Hepatocyte (in vitro differentiated cells): ENCODE data around the gene ZNF385A. TPM values are rescaled to one million over a fixed set of nuclear protein-coding genes. Genes with fewer than 3 reads are reported as not detected.
A peak's percentile ranks its signal among the peaks of the same experiment; 100 is the strongest.

ENCODE experiments used
- DNase-seq: peaks from one replicate; pipeline ENCODE4 v3.0.0-alpha.2; 2016; ENCODE audit warnings: low spot score
- H2AFZ ChIP-seq: fragments of 200-600 bp; sonication (generic); 2 replicates; pipeline ENCODE4 v1.6.0; 2016; ENCODE audit warnings: antibody characterized with exemption, mild to moderate bottlenecking
- H3K27ac ChIP-seq: fragments of 200-600 bp; sonication (generic); 2 replicates; pipeline ENCODE4 v1.5.1; 2016; ENCODE audit warnings: mild to moderate bottlenecking
- H3K27me3 ChIP-seq: fragments of 200-600 bp; sonication (generic); 2 replicates; pipeline ENCODE4 v1.6.1; 2016
- H3K36me3 ChIP-seq: fragments of 200-600 bp; sonication (generic); replicated peaks from 2 replicates; pipeline ENCODE4 v1.5.1; 2016; ENCODE audit warnings: low read depth; ENCODE audit not compliant: insufficient read depth
- H3K4me1 ChIP-seq: fragments of 200-600 bp; sonication (generic); 2 replicates; pipeline ENCODE4 v1.5.1; 2016; ENCODE audit warnings: mild to moderate bottlenecking, moderate library complexity; ENCODE audit not compliant: insufficient read depth
- H3K4me2 ChIP-seq: fragments of 200-600 bp; sonication (generic); 2 replicates; pipeline ENCODE4 v1.6.0; 2016
- H3K4me3 ChIP-seq: fragments of 200-600 bp; sonication (generic); 2 replicates; pipeline ENCODE4 v1.5.1; 2016; ENCODE audit warnings: mild to moderate bottlenecking
- H3K79me2 ChIP-seq: fragments of 200-600 bp; sonication (generic); 2 replicates; pipeline ENCODE4 v1.6.0; 2017; ENCODE audit warnings: mild to moderate bottlenecking
- H3K9me2 ChIP-seq: fragments of 200-600 bp; sonication (generic); replicated peaks from 2 replicates; pipeline ENCODE4 v1.6.0; 2017; ENCODE audit warnings: mild to moderate bottlenecking; ENCODE audit not compliant: insufficient read depth
- H3K9me3 ChIP-seq: fragments of 200-600 bp; sonication (generic); 2 replicates; pipeline ENCODE4 v1.5.1; 2016; ENCODE audit warnings: low read depth, mild to moderate bottlenecking
- H4K20me1 ChIP-seq: fragments of 200-600 bp; sonication (generic); 2 replicates; pipeline ENCODE4 v1.6.0; 2016; ENCODE audit warnings: mild to moderate bottlenecking; ENCODE audit not compliant: insufficient read depth, poor library complexity, severe bottlenecking
- EZH2 ChIP-seq: fragments of 200-600 bp; sonication (generic); IDR thresholded peaks from 2 replicates; pipeline ENCODE4 v1.6.1; 2016; ENCODE audit warnings: antibody characterized with exemption, mild to moderate bottlenecking, borderline replicate concordance
- EZH2phosphoT487 ChIP-seq: fragments of 200-600 bp; sonication (generic); IDR thresholded peaks from one replicate; pipeline ENCODE4 v1.6.1; 2018; ENCODE audit warnings: antibody characterized with exemption, mild to moderate bottlenecking, low read depth, moderate library complexity; ENCODE audit not compliant: unreplicated experiment, severe bottlenecking
- WGBS: methylation state at CpG from one replicate; pipeline ENCODE4 v1.1.6; 2016; ENCODE audit warnings: low lambda C conversion rate; ENCODE audit errors: missing lambda C conversion rate; 5-methylcytosine and 5-hydroxymethylcytosine counted together
- polyA plus RNA-seq: library from polyadenylated mRNA; unstranded; fragments of >200 nt; fragmentation: Nextera tagmentation; extraction: Ambion mirVana; gene quantifications from 2 replicates; pipeline ENCODE4 v1.2.1, GENCODE V29; 2016
- total RNA-seq: library from RNA; depleted of rRNA; stranded (reverse); fragments of >200 nt; gene quantifications from 2 replicates; pipeline ENCODE4 v1.2.3, GENCODE V29; 2014
- TF ChIP-seq, protein P1 (sequence below): fragments of 200-600 bp; sonication (generic); IDR thresholded peaks from 2 replicates; pipeline ENCODE4 v1.5.1; 2016; ENCODE audit warnings: antibody characterized with exemption, mild to moderate bottlenecking; ENCODE audit not compliant: poor library complexity

Gene ZNF385A
- total and polyA plus RNA-seq, 2 experiments from 2014 or later: 4.2 to 5.6 TPM

DNA sequence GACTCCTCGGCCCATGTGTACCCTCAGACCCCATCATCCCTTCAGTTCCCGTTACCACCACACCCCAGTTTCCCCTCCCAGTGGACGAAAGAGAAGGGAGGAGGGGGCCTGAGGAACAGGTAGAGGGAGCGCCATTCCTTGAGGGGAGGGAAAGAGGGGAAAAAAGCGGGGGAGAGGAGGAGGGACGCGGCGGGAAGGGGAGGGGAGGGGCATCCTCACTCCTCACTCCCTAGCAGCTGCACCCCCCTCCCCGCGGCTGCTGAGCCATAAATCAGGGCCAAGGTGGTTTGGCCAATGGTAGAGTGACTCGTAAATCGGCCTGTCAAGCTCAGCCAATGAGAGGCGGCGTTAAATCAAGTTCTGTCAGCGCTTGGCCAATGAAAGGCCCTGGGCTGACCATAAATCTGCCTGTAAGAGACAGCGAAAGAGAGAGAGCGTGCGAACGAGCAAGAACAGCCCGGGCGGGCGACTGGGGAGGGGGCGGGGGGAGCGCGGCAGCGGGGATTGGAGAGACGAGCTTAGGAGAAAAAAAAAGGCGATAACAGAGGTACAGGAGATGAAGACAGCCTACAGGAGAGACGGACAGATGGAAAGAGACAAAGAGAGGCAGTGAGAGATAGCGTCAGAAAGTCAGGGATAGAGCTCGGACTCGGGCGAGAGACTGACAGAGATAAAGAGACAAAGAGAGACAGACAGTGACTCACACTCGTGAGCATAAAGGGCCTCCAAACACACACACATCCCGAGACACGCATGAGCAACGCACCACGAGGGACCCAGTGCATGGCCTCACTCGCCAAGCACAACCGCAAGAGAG is 25.4 kb downstream of the ZNF385A start:
- H3K4me3 ChIP-seq: peak overlapping the region; percentile 33
- no peaks in the 10 kb centered on the region for H3K9me3 ChIP-seq
- H3K4me1 ChIP-seq: peaks cover 28% of the 10 kb centered on the region
- peak overlapping the region; percentile 94 for H3K27ac ChIP-seq
- peak; percentile 98 for DNase-seq
- no peaks in the 10 kb centered on the region for H4K20me1 ChIP-seq
- H3K9me2 ChIP-seq: no peaks in the 10 kb centered on the region
- 1% methylated on average over 32 of the region's 40 CpGs for WGBS
- no peaks in the 10 kb centered on the region for H3K27me3 ChIP-seq
- H3K79me2 ChIP-seq: no peaks in the 10 kb centered on the region
- peak overlapping the region; percentile 82 for H3K4me2 ChIP-seq
- TF ChIP-seq EZH2phosphoT487 (no peak), EZH2 (no peak)
- TF ChIP-seq, protein P1, sequence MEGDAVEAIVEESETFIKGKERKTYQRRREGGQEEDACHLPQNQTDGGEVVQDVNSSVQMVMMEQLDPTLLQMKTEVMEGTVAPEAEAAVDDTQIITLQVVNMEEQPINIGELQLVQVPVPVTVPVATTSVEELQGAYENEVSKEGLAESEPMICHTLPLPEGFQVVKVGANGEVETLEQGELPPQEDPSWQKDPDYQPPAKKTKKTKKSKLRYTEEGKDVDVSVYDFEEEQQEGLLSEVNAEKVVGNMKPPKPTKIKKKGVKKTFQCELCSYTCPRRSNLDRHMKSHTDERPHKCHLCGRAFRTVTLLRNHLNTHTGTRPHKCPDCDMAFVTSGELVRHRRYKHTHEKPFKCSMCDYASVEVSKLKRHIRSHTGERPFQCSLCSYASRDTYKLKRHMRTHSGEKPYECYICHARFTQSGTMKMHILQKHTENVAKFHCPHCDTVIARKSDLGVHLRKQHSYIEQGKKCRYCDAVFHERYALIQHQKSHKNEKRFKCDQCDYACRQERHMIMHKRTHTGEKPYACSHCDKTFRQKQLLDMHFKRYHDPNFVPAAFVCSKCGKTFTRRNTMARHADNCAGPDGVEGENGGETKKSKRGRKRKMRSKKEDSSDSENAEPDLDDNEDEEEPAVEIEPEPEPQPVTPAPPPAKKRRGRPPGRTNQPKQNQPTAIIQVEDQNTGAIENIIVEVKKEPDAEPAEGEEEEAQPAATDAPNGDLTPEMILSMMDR: no peak
- peak overlapping the region; percentile 57 for H2AFZ ChIP-seq
- no peaks in the 10 kb centered on the region for H3K36me3 ChIP-seq

DNA sequence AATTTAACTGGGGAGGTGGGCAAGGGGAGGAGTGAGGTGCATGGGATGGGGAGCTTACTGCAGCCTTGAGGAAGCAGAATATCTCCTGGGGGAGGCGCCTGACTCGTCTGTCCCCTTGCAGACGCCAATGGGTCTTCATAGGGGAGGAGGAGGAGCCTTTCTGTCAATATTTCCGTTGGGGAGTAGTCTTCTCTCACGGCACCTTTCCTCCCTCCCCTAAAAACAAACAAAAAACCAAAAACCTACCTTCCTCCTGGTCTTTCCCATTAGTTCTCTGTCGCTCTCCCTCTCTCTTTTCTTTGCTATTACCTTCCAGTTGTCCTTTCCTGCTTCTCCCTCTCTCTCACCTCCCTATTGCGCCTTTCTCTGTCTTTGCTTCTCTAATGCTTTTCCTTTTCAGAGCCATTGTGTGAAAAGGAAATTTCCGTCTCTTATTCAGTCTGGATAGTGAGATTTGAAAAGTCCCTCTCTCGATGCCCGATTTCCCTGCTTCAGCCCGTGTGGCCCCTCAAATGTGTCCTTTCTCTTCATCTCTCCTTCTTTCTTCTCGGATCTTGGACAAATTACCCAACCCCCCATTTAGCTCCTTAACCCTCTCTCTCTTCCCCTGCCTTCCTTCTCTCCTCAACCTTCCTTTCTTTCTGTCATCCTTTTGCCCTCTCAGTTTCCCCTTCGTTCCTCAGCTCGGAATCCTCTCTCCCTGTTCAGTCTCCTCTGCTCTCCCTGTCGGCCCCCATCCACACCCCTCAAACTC is 26.2 kb downstream of the ZNF385A start:
- no peaks in the 10 kb centered on the region for H3K9me2 ChIP-seq
- TF ChIP-seq EZH2 (no peak), EZH2phosphoT487 (no peak)
- TF ChIP-seq, protein P1: no peak
- 8% methylated on average over 15 of the region's 15 CpGs for WGBS
- H3K27ac ChIP-seq: peak overlapping the region; percentile 94
- H3K36me3 ChIP-seq: no peaks in the 10 kb centered on the region
- DNase-seq: no peak
- peaks cover 28% of the 10 kb centered on the region for H3K4me1 ChIP-seq
- H3K4me3 ChIP-seq: peak overlapping the region; percentile 33
- peak overlapping the region; percentile 82 for H3K4me2 ChIP-seq
- no peaks in the 10 kb centered on the region for H4K20me1 ChIP-seq
- no peaks in the 10 kb centered on the region for H3K79me2 ChIP-seq
- H3K9me3 ChIP-seq: no peaks in the 10 kb centered on the region
- no peaks in the 10 kb centered on the region for H3K27me3 ChIP-seq
- H2AFZ ChIP-seq: peak overlapping the region; percentile 57

DNA sequence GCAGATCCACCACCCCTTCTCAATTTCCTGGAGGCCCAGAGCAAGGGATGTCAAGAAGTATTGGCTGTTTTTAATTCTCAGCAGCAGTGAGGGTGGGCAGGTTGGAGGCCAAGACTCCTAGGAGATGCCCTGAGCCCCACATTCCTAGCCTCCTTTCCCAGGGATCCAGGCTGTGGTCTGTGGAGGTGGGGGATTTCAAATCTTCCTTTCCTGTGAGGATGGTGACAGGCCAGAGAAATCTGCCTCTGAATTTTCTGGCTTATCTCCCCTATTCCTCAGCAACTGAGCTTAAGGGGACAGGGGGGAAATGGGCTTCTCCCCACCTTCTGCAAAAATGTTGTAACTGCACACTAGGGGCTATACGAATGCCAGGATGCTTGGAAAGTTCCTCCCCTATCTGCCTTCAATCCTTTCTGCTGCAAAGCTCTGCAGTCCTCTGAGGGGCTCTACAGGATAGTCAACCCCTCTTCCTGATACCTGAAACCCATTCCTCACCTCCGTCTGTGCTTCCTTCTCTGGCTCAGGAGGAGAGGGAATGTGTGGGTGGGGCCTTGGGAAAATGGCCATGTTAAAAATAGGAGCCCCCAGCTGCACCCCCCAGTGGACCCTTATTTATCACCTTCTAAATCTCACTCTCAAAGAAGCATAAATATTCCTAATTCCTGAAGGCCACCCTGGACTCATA is 26.9 kb downstream of the ZNF385A start:
- no peaks in the 10 kb centered on the region for H4K20me1 ChIP-seq
- H2AFZ ChIP-seq: no peak overlapping the region
- DNase-seq: no peak
- H3K79me2 ChIP-seq: no peaks in the 10 kb centered on the region
- no peaks in the 10 kb centered on the region for H3K9me2 ChIP-seq
- 49% methylated on average over 2 of the region's 2 CpGs for WGBS
- no peaks in the 10 kb centered on the region for H3K36me3 ChIP-seq
- no peaks in the 10 kb centered on the region for H3K9me3 ChIP-seq
- H3K4me2 ChIP-seq: peak overlapping the region; percentile 82
- H3K4me3 ChIP-seq: no peak overlapping the region
- H3K4me1 ChIP-seq: peaks cover 35% of the 10 kb centered on the region
- TF ChIP-seq EZH2phosphoT487 (no peak), EZH2 (no peak)
- TF ChIP-seq, protein P1: no peak
- no peaks in the 10 kb centered on the region for H3K27me3 ChIP-seq
- peak overlapping the region; percentile 94 for H3K27ac ChIP-seq
